HG02973 (cell line): ENCODE measurements around the gene JUND.

Experiments used
- ATAC-seq: cut with Tn5 transposase; IDR thresholded peaks from one replicate; pipeline ENCODE4 v1.9.1; 2021; ENCODE audit warnings: moderate library complexity; ENCODE audit not compliant: unreplicated experiment

The JUND gene

GRCh38 chr19:18291019-18291524 lies 9.7 kb upstream of the JUND start:
- ATAC-seq: no peak

DNA sequence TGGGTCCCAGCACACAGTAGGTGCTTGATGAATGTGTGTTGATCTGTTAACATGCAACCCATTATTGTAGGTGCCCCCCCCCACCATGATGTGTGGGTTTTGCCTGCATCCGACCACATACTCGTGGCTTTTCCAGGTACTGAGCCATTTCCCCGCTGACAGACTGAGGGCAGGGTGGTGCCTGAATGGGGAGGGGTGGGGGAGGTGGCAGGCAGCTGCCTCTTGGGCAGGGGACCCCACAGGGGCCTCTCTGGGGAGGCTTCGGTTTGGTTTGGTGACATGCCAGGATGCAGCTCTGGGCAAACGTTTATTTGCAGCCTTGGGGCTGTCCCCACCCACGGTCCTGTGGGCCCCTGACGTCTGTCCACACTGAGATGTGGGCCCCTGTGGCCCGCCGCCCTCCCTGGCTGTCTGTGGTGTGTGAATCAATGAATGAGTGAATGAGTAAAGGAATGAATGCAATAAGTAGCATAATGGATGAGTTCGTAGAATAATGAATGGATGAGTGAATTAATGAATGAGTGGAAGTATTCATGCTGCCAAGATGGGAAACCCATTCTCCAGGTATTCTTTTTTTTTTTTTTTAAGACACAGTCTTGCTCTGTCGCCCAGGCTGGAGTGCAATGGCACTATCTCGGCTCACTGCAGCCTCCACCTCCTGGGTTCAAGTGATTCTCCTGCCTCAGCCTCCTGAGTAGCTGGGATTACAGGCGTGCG lies 9.0 kb upstream of the JUND start:
- peak; percentile 40 for ATAC-seq

DNA sequence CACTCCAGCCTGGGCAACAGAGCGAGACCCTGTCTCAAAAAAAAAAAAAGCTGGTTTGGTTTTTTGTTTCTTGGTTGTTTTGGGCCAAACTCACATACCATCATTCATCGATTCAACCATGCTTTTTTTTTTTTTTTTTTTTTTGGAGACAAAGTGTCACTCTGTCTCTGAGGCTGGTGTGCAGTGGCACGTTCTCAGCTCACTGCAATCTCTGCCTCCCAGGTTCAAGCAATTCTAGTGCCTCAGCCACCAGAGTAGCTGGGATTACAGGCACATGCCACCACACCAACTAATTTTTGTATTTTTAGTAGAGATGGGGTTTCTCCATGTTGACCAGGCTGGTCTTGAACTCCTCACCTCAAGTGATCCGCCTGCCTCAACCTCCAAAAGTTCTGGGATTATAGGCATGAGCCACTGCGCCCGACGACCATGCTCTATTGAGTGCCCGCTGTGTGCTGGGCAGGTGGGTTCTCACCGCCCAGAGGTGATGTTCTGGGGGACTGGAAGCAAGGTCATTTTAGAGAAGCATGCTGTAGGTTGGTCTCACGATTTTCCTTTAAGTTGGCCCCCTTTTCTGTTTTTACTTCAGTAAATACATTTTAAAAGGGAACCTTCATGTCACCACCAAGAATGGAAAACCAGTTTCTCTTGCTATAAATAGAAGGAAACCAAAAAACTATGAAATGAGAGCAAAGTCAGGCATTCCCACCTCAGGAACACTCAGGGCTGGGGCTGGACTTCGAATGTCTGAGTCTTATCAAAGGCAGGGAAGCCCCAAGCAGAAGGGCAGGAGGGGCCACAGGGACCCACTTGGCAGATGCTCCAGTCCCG lies 8.3 kb upstream of the JUND start:
- ATAC-seq: no peak

DNA sequence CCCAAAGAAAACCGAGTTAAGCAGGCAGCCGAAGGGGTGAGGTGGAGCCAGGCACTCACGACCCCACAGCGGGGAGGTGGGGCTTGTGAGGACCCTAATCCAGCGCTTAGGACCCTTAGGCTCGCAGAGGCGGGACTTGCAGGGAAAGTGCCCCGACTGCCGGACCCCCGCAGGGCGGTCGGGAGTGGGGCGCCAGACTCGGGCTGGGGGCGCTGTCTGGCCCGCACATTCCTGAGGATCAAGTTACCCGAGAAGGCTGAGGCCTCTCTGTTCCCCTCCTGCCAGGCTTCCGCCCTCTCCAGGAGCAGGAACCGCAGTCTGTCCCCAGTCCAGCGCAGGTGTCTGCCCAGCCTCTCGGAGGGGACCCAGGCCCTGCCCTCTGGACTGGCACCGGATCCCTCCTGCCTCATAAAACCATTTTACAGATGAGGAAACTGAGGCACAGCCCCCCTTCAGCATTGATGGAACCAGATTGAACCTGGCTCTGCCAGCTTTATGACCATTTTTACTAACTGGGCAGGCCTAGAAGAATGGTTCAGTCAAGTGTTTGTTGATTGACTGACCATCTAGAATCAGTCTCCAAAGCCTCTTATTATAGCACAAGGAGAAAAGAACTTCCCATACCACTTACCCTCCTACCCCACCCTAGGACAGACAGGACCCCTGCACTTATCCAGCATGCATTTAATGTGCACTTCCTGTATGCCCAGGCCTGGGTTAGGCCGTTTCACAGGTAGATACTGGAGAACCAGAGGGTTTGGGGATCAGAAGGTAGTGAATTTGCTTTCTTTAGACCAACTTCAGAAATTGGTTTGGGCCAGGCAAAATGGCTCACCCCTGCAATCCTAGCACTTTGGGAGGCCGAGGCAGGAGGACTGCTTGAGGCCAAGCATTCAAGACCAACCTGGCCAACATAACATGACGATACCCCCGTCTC lies 6.7 kb upstream of the JUND start:
- no peak for ATAC-seq

- no peak for ATAC-seq
Observed at GRCh38 chr19:18286973-18287635, 5.7 kb upstream of the JUND start.

GRCh38 chr19:18284712-18285360 lies 3.4 kb upstream of the JUND start:
- no peak for ATAC-seq

DNA sequence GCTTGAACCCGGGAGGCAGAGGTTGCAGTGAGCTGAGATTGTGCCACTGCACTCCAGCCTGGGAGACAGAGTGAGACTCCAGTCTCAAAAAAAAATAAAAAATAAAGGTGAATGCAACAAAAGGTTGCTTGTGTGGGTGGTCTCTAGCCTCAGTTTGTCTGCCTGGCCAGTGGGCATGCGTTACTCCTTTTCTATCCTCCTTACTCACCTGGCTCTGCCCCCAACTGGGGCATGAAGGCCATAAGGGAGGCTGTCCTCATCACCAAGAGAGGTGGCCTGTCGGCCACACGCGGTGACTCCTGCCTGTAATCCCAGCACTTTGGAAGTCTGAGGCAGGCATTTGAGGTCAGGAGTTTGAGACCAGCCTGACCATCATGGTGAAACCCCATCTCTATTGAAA lies 1.9 kb upstream of the JUND start:
- ATAC-seq: no peak

- no peak for ATAC-seq
Observed at GRCh38 chr19:18282788-18283141, 1.3 kb upstream of the JUND start.

DNA sequence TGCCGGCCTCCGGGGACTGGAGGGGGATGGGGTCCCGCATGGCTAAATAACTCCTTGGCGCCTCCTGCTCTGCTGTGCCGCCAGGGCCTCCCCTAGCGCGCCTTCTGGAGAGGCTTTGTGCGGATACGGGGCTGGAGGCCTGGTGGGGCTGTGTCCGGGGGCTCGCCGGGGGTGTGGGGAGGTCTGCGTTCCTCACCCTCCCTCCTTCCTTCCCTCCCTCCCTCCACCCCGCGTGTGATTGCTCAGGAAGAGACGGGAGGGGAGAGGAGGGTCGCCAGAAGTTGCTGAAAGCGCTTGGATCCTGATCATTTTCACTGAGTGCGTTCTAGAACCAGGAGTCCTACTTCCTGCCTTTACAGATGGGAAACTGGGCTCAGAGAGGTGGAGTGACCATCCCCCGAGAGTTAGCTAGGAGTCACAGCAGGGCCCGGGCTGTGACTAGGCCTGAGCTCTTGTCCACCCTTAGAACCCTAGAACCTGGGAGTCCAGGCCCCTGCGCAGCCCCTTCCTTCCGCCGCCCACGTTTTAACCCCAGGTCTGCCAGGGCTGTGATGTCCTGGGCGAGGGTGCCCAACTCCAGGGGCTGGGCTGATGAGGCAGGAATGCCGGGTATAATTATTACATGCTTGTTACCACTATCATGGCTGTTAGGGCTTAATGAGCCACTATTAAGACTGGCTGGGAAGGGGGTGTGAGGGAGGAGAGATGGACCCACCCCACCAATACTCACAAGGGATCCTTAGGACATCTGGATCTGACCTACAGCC lies 782 bp upstream of the JUND start:
- no peak for ATAC-seq

- ATAC-seq: no peak
Observed at GRCh38 chr19:18280247-18281081, 958 bp downstream of the JUND start.

DNA sequence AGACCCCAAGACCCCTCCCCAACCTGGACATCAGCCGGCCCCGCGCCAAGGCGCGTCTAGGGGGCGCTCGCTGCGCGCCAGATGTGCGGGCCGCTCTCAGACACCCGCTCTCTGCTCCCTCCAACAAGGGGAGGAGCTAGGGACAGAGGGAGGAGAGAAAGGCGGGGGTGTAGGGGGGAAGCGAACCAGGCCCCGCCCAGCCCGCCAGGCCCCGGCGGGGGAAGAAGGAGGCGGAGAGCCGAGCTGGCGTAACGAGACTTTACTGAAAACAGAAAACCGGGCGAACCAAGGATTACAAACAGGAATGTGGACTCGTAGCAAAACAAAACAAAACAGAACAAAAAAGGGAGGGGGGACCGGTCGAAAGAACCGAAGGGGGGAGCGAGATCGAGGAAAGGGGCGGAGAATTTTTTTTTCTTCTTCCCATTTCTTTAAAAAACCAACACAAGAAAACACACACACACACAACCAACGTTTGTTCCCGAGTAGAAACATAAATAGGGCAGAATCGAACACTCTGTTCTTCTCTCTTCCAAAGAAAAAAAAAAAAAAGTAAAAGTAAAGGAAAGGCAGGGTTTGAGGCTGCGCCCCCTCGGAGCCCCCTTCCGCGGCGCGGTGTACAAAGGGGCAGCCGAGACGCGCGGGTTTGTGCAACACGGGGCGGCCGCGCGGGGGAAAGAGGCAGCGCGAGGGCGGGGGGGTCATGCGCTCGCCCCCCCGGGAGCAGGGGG lies 1.7 kb downstream of the JUND start:
- peak; percentile 17 for ATAC-seq

DNA sequence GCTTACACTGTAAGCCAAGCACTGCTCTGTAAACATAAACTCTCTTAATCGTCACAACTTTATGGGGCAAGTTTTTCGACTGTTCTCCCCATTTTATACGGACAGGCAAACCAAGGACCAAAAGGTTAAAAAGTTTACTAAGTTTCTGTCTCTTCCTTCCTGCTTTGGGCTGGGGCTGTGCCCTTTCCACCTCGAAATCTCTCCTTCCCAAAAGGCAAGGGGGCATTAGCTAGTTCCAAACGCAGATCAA lies 2.2 kb downstream of the JUND start:
- ATAC-seq: no peak

DNA sequence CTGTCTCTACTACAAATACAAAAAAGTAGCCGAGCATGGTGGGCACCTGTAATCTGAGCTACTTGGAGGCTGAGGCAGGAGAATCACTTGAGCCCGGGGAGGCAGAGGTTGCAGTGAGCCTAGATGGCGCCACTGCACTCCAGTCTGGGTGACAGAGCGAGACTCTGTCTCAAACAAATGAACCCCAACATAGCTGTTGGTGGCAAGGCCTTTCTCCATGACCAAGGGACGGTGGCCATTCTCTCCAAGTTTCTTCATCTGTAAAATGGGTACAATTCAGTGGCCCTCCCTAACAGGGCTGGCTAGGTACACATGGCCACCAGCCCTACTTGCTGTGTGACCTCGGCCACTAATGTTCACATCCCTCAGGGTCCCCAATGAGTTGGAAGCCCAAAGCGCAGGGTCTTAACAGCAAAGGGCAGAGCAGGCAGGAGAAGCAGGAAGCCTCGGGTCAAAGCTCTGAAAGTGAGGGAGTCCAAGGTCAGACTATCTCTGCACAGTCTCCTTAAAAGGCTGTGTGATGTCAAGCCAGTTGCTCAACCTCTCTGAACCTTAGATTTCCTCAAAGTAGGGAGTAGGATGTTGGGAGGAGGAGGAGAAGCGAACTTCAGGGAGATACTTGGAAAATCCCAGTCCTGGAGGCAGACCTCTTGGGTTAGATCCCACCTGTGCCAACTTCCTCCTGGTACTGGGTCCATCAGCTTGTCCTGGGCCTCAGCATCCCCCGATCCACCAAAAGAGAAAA lies 2.7 kb downstream of the JUND start:
- no peak for ATAC-seq

DNA sequence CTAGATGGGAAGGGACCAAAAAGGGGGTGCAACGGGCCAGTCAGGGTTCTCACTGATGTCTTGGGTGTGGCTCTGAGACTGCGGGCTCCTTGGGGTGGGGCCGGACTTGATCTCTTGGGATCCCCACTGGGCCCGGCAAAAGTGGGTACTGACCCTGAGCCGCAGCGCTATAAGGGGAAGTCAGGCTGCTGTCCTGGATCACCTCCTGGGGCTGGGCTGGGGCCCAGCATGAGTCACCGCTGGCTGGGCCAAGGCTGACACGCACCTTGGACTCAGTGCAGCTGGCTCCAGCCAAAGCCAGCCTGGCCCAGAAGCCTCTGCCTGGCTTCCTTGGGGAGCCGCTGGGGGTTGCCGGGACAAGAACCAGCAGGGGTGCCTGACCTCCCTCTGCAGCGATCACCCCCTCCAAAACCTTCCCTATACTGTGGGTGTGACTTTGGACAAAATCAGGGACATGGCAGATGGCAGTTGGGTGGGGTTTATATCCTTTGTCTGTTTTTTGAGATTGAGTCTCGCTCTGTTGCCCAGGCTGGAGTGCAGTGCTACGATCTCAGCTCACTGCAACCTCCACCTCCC lies 6.6 kb downstream of the JUND start:
- ATAC-seq: no peak

DNA sequence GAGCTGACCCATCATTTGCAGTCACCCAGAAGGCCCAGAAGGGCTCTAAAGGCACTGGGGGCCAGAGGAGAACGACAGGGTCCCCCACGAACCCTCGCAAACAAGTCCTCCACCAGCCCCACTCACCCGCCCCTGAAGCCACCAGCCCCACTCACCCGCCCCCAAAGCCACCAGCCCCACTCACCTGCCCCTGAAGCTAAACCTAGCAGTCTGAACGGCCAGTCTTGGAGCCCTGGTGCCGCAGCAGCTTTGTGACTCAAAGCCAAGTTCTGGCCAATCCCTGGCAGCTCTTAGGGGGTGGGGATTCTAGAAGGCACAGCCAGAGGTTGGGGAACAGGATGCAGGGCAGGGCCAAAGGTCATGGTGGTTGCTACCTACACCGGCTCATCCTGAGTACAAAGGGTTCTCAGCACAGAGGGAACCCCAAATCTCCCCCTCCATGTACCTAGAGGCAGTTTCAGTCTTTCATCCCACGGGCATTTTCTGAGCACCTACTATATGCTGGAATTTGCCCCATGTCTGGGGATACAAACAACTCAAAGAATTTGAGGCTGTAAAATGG lies 7.1 kb downstream of the JUND start, which contains the start of gene IQCN:
IQCN (minus strand) TSS at position 234 of the 562 bp plus-strand sequence. CDS start 4,974 bp downstream, outside the sequence.
- no peak for ATAC-seq

DNA sequence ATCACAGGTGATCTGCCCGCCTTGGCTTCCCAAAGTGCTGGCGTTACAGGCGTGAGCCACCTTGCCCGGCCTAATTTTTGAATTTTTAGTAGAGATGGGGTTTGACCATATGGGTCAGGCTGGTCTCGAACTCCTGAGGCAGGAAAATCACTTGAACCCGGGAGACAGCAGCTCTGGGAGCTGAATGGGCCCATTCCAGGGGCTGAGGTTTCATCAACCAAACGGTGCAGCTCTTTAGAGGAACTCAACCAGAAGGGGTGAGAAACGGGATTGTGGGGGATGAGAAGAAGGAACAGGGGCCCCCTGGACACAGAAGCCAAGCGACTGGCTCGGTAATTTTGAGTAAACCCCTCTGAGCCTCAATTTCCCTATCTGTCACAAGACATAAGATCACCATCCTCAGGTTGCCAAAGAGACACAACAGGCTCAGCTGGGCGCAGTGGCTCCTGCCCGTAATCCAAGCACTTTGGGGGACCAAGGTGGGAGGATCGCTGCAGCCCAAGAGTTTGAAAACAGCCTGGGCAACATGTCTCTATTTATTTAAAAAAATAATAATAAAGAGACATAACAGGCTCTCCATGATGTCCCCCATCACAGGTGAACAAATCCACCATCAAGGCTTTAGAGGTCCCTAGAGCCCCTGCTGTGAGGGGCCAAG lies 7.7 kb downstream of the JUND start:
- ATAC-seq: no peak
